DMS153 (cell line): ENCODE results near the gene ACSF3.
"Not testable (repeated sequence)": the region's sequence is repeated elsewhere in the genome, so short reads cannot be mapped to it uniquely, and the experiment has no call there.

ENCODE experiments used
- DNase-seq: peaks from one replicate; lab custom pipeline; 2025; lab: John Stamatoyannopoulos, UW

ACSF3 gene

GRCh38 chr16:89161763-89162713 lies 68.4 kb downstream of the ACSF3 start:
- no peak for DNase-seq

DNA sequence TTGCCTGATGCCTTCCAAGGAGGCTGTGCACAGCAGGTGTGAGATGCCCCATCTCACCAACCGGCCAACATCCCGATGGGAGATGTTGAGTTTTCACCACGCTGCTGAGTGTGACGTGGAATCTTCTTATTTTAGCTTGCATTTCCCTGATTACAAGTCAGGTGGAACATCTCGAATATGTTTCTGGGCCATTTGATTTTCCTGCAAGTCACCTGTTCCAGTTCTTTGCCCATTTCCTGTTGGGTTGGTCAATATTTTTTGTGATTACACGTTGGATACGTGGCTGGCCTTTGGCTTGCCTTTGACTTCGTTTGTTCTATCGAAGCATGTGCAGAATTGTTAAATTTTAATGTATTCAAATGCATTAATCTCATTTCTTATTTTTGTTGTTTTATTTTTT lies 69.6 kb downstream of the ACSF3 start:
- DNase-seq: no peak

- DNase-seq: no peak
Observed at GRCh38 chr16:89164436-89164835, 70.8 kb downstream of the ACSF3 start.

GRCh38 chr16:89164847-89165680 lies 71.4 kb downstream of the ACSF3 start:
- DNase-seq: no peak

- not testable (repeated sequence) for DNase-seq
Observed at GRCh38 chr16:89165681-89165979, 72.0 kb downstream of the ACSF3 start.

DNA sequence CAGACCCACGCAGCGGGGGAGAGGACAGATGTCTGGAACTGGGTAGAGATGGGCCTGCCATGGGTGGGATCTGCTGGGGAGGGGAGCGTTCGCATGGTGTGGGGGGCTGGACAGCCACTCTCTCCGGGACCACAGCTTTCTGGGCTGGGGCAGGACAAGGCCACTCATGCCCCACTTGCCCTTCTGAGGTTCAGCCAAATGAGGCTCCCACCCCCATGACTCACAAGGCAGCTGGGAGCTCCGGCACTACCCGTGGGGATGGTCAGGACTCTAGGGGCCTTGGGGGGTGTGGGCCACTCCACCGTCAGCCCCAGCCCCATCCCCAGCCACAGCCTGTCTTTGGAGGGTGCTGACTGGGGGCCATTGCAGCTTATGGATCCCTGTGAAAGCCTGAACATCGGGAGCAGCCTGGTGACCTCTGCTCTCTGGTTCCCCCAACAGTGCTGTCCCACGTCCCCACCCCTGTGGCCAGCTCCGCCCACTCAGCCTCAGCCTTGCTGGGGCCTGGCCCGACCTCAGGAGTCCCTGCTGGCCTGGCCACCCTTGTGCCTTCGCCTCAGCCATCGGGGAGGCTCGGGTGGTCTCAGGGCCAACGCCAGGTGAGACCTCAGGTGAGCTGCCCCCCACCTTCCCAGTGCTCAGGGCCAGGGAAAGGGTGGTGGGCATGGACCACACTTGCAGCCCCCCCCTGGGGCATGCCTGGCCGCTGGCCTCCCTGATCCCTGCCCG lies 73.2 kb downstream of the ACSF3 start:
- no peak for DNase-seq

- peak; percentile 75 for DNase-seq
Observed at GRCh38 chr16:89167425-89167941, 73.8 kb downstream of the ACSF3 start.

GRCh38 chr16:89168381-89169189 lies 74.9 kb downstream of the ACSF3 start:
- DNase-seq: no peak

- DNase-seq: no peak
Observed at GRCh38 chr16:89169778-89170177, 76.1 kb downstream of the ACSF3 start.

DNA sequence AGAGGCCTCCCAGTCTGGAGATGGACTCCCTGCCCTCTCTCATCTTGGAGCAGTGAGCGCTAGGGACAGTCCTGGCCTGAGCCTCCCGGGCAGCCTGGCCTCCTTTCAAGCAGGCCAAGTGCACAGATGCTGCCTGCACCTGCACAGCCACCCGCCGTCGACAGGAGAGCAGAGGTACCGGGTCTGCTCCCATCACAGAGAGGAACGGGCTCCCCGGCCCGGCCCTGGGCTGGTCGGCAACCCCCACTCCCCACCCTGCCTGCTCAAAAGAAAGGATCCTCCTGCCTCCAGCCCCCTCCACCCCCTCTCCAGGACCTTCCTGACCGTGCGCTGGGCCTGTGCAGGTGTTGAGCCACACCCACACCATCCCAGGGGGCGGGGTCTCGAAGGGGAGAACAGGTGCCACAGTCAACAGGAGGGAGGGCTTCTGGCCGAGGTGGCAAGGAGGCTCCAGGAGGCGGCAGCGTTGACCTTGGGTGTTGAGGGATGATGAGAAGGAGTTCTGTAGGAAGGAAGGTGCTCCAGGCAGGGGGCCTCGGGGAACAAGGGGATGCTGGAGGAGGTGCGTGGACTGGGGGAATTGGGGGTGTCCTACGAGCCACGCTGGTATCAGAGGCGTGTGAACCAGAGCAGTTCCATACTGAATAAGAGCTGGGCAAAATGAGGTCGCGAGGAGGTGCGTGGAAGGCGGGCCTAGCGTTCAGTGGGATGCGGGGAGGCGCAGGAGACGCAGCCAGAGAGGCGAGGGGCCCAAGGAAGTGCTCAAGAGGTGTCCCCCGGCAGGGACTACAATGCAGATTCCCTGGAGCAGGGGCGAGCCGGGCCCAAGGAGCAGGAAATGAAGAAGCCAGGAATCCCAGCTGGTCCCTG lies 76.9 kb downstream of the ACSF3 start:
- DNase-seq: peak; percentile 60

DNA sequence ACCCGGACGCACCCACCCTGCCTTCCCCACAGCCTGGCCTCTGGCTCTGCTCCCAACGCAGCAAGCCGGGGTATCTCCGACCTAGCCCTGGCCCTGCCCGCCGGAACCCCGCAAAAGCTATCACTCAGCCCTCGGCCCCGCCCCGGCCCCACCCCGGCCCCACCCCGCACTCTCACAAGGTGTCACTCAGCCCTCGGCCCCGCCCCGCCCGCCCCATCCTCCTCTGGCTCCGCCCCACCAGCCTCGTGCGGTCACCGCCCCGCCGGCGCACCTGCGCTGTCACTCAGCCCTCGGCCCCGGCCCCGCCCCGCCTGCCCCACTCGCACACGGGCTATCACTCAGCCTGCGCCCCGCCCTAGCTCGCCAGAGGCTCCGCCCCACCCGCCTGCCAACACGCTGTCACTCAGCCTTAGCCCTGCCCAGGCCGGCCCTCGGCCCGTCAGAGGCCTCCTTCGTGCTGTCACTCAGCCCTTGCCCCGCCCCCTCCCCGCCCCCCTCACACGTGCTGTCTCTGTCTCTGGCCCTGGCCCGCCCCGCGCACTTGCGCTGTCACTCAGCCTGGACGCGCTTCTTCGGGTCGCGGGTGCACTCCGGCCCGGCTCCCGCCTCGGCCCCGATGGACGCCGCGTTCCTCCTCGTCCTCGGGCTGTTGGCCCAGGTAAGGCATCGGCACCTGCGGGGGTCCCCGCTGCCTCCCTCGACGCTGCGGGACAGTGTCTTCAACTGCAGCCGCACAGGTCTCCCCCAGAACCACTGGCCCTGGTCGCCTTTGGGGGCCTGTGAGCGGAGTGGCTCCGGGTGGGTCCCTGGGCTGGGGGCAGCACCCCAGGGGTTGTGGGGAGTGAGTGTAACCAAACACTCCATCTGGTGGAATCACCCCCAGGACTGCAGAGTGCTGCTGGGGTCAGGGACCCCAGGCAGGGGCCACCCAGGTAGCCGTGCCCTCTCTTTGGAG lies 77.8 kb downstream of the ACSF3 start, which contains the start of gene CDH15:
Gene CDH15 (plus strand): TSS at position 533 of the 955 bp plus-strand sequence. CDS start 84 bp downstream, at position 617.
- peak; percentile 94 for DNase-seq

- no peak for DNase-seq
Observed at GRCh38 chr16:89172171-89172527, 78.5 kb downstream of the ACSF3 start.

- no peak for DNase-seq
Observed at GRCh38 chr16:89172528-89173173, 79.0 kb downstream of the ACSF3 start.

GRCh38 chr16:89173174-89173921 lies 79.7 kb downstream of the ACSF3 start:
- no peak for DNase-seq

GRCh38 chr16:89174055-89174827 lies 80.6 kb downstream of the ACSF3 start:
- no peak for DNase-seq

- no peak for DNase-seq
Observed at GRCh38 chr16:89174877-89175276, 81.2 kb downstream of the ACSF3 start.
